Measurements from ENCODE around the gene PODXL2.

The PODXL2 gene

GRCh38 chr3:127622772-127623576, 6.0 kb upstream of the PODXL2 start:
- Histone ChIP-seq H3K4me3 (ENCODE audit: low read length) (no peak overlapping the region), H3K9ac (ENCODE audit: low read length) (no peak overlapping the region), H3K27me3 (ENCODE audit: control insufficient read depth, insufficient read depth, low read length) (no peaks in the 10 kb centered on the region), H3K36me3 (ENCODE audit: control insufficient read depth, insufficient read depth, low read length) (no peaks in the 10 kb centered on the region), H3K4me1 (ENCODE audit: control insufficient read depth, insufficient read depth, low read length) (no peaks in the 10 kb centered on the region), H3K9me3 (ENCODE audit: control insufficient read depth, low read length) (no peaks in the 10 kb centered on the region)

- Histone ChIP-seq H3K27me3 (ENCODE audit: control insufficient read depth, insufficient read depth, low read length) (peaks cover 4% of the 10 kb centered on the region), H3K36me3 (ENCODE audit: control insufficient read depth, insufficient read depth, low read length) (no peaks in the 10 kb centered on the region), H3K4me1 (ENCODE audit: control insufficient read depth, insufficient read depth, low read length) (no peaks in the 10 kb centered on the region), H3K9me3 (ENCODE audit: control insufficient read depth, low read length) (no peaks in the 10 kb centered on the region), H3K4me3 (ENCODE audit: low read length) (no peak overlapping the region), H3K9ac (ENCODE audit: low read length) (no peak overlapping the region)
Observed at GRCh38 chr3:127624063-127624462, 4.9 kb upstream of the PODXL2 start.

DNA sequence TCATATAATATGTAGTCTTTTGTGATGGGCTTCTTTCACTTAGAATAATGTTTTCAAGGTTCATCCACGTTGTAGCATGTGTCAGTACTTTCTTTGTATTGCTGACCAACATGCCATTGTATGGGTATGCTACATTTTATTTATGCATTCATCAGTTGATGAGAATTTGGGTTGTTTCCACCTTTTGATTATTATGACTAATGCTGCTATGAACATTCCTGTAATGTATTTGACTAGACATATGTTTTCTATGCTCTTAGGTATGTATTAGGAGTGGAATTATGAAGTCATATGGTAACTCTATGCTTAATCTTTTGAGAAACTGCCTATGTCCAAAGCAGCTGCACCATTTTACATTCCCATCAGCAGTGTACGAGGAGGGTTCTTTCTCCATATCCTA, 3.2 kb upstream of the PODXL2 start:
- Histone ChIP-seq H3K4me3 (ENCODE audit: low read length) (no peak overlapping the region), H3K9me3 (ENCODE audit: control insufficient read depth, low read length) (no peaks in the 10 kb centered on the region), H3K36me3 (ENCODE audit: control insufficient read depth, insufficient read depth, low read length) (no peaks in the 10 kb centered on the region), H3K27me3 (ENCODE audit: control insufficient read depth, insufficient read depth, low read length) (peaks cover 12% of the 10 kb centered on the region), H3K4me1 (ENCODE audit: control insufficient read depth, insufficient read depth, low read length) (peaks cover 12% of the 10 kb centered on the region), H3K9ac (ENCODE audit: low read length) (no peak overlapping the region)

- no peak overlapping the region for H3K9ac ChIP-seq (ENCODE audit: low read length)
- H3K36me3 ChIP-seq (ENCODE audit: control insufficient read depth, insufficient read depth, low read length) = no peaks in the 10 kb centered on the region
- H3K9me3 ChIP-seq (ENCODE audit: control insufficient read depth, low read length) = no peaks in the 10 kb centered on the region
- peaks cover 12% of the 10 kb centered on the region for H3K27me3 ChIP-seq (ENCODE audit: control insufficient read depth, insufficient read depth, low read length)
- H3K4me1 ChIP-seq (ENCODE audit: control insufficient read depth, insufficient read depth, low read length) = peaks cover 12% of the 10 kb centered on the region
- no peak overlapping the region for H3K4me3 ChIP-seq (ENCODE audit: low read length)
Observed at GRCh38 chr3:127628426-127628787, 578 bp upstream of the PODXL2 start.

- no peaks in the 10 kb centered on the region for H3K9me3 ChIP-seq (ENCODE audit: control insufficient read depth, low read length)
- peak overlapping the region; percentile 31 for H3K4me3 ChIP-seq (ENCODE audit: low read length)
- no peaks in the 10 kb centered on the region for H3K36me3 ChIP-seq (ENCODE audit: control insufficient read depth, insufficient read depth, low read length)
- H3K27me3 ChIP-seq (ENCODE audit: control insufficient read depth, insufficient read depth, low read length) = peaks cover 12% of the 10 kb centered on the region
- peaks cover 12% of the 10 kb centered on the region for H3K4me1 ChIP-seq (ENCODE audit: control insufficient read depth, insufficient read depth, low read length)
- peak overlapping the region; percentile 43 for H3K9ac ChIP-seq (ENCODE audit: low read length)
Observed at GRCh38 chr3:127629467-127630403, 750 bp downstream of the PODXL2 start.

DNA sequence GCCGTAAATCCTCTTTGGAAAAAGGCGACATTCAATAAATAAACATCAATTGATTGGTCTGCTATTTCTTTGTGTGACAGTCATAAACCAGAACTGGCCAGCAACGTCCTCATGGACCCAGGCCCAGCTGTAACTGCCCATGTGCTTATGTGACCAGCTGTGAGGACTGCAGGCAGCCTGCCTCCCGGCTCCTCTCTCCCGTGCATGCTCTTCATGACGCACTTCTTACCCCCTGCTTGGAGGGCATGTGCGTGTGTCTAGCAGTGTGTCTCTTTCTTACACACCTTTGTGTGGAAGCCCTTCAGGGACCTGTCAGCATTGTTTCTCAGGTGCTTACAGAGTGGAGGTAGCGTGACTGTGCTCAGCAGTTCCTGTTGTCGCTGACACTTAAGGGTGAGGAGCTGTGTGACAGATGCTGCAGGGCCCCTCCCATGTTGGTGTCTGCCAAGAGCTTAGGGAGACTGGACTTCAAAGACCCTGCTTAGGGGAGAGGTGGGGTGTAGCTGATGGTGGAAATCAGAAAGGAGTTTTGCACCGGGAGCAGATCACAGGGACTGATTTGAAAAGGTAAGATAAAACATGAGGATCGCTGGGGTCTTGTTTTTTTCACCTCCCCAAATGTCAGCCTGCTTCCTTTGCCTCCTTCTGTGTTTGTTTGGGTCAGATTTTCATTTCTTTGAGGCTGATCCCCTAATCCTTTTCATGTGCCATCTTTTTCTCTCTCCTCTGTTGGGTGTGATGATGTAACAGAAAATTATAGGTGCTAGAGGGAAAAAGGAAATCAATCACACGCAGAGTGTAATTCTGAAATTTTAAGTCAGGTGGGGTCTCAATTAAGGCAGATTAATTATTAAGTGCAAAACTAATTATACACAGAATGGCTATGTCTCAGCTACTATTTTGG, 2.1 kb downstream of the PODXL2 start:
- H3K4me1 ChIP-seq (ENCODE audit: control insufficient read depth, insufficient read depth, low read length) = peaks cover 12% of the 10 kb centered on the region
- peaks cover 12% of the 10 kb centered on the region for H3K27me3 ChIP-seq (ENCODE audit: control insufficient read depth, insufficient read depth, low read length)
- H3K9me3 ChIP-seq (ENCODE audit: control insufficient read depth, low read length) = no peaks in the 10 kb centered on the region
- no peak overlapping the region for H3K4me3 ChIP-seq (ENCODE audit: low read length)
- H3K9ac ChIP-seq (ENCODE audit: low read length) = no peak overlapping the region
- H3K36me3 ChIP-seq (ENCODE audit: control insufficient read depth, insufficient read depth, low read length) = no peaks in the 10 kb centered on the region

DNA sequence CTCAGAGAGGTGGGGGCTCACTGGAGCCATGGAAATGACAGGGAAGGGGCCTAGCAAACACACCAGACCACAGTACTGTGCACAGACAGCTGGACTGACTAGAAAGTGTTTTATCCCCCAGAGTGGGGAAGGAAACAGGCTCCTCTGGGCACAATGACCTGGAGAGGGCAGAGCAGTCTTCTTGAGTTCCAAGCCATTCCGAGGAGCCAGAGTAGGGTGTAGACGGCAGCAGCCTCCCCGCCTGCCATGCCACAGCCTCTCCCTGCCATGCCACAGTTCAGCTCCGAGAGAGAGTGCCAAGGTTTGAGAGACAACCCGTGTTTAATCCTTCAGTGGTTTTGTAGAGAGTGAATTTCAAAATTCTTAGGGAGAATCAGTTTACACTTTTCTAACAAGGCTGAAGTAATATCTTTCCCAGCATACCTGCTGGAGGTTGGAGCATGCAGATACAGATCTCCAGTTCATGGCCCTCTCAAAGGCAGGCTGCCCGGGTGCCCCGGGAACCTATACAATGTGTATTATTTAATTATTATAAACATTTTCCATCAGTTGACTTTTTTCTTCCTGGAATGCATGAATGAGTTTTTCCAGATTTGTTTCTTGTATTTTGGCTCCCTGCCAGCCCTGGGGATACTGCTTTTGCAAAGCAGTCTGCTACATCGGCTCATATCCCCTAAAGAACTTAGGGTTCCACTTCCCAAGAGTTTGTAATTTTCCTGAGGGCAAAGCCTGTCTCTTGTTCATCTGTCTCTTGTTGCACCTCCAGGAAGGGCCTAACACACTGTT, 3.2 kb downstream of the PODXL2 start:
- no peak overlapping the region for H3K9ac ChIP-seq (ENCODE audit: low read length)
- H3K36me3 ChIP-seq (ENCODE audit: control insufficient read depth, insufficient read depth, low read length) = no peaks in the 10 kb centered on the region
- H3K27me3 ChIP-seq (ENCODE audit: control insufficient read depth, insufficient read depth, low read length) = peaks cover 12% of the 10 kb centered on the region
- no peak overlapping the region for H3K4me3 ChIP-seq (ENCODE audit: low read length)
- peaks cover 12% of the 10 kb centered on the region for H3K4me1 ChIP-seq (ENCODE audit: control insufficient read depth, insufficient read depth, low read length)
- no peaks in the 10 kb centered on the region for H3K9me3 ChIP-seq (ENCODE audit: control insufficient read depth, low read length)

- H3K4me1 ChIP-seq (ENCODE audit: control insufficient read depth, insufficient read depth, low read length) = peaks cover 9% of the 10 kb centered on the region
- no peaks in the 10 kb centered on the region for H3K9me3 ChIP-seq (ENCODE audit: control insufficient read depth, low read length)
- H3K4me3 ChIP-seq (ENCODE audit: low read length) = no peak overlapping the region
- H3K27me3 ChIP-seq (ENCODE audit: control insufficient read depth, insufficient read depth, low read length) = peaks cover 5% of the 10 kb centered on the region
- H3K9ac ChIP-seq (ENCODE audit: low read length) = no peak overlapping the region
- H3K36me3 ChIP-seq (ENCODE audit: control insufficient read depth, insufficient read depth, low read length) = no peaks in the 10 kb centered on the region
Observed at GRCh38 chr3:127634653-127635052, 5.7 kb downstream of the PODXL2 start.

- Histone ChIP-seq H3K4me3 (ENCODE audit: low read length) (no peak overlapping the region), H3K9me3 (ENCODE audit: control insufficient read depth, low read length) (no peaks in the 10 kb centered on the region), H3K36me3 (ENCODE audit: control insufficient read depth, insufficient read depth, low read length) (no peaks in the 10 kb centered on the region), H3K9ac (ENCODE audit: low read length) (no peak overlapping the region), H3K27me3 (ENCODE audit: control insufficient read depth, insufficient read depth, low read length) (no peaks in the 10 kb centered on the region), H3K4me1 (ENCODE audit: control insufficient read depth, insufficient read depth, low read length) (no peaks in the 10 kb centered on the region)
Observed at GRCh38 chr3:127637546-127637945, 8.6 kb downstream of the PODXL2 start.

GRCh38 chr3:127637971-127638370, 9.0 kb downstream of the PODXL2 start:
- Histone ChIP-seq H3K36me3 (ENCODE audit: control insufficient read depth, insufficient read depth, low read length) (no peaks in the 10 kb centered on the region), H3K4me3 (ENCODE audit: low read length) (no peak overlapping the region)

More at GRCh38 chr3:127637971-127638370, 9.0 kb downstream of the PODXL2 start:
- Histone ChIP-seq H3K9ac (ENCODE audit: low read length) (no peak overlapping the region), H3K27me3 (ENCODE audit: control insufficient read depth, insufficient read depth, low read length) (no peaks in the 10 kb centered on the region), H3K4me1 (ENCODE audit: control insufficient read depth, insufficient read depth, low read length) (no peaks in the 10 kb centered on the region), H3K9me3 (ENCODE audit: control insufficient read depth, low read length) (no peaks in the 10 kb centered on the region)

All from mucosa of stomach (tissue), 1 donor.